ENCODE data around the gene PALM. TPM values are rescaled to one million over a fixed set of nuclear protein-coding genes. Genes with fewer than 3 reads are reported as not detected.
A peak's percentile ranks its signal among the peaks of the same experiment; 100 is the strongest.

Gene PALM
- total RNA-seq, 1 experiment from 2014 or later, result 43.7 TPM

GRCh38 chr19:737591-738093 lies 28.9 kb downstream of the PALM start:
- no TSS peak for BruUV-seq (replicated peaks)
- Histone ChIP-seq H2AFZ (ENCODE audit: low read depth, low read length, poor library complexity, severe bottlenecking) (no peak overlapping the region), H4K20me1 (ENCODE audit: insufficient read depth) (no peaks in the 10 kb centered on the region), H3K4me3 (replicated peaks in 1 of 2; ENCODE audit: low read depth in 1 of 2, low read length in 2 of 2) (no peak overlapping the region), H3K9ac (ENCODE audit: low read length) (no peak overlapping the region), H3K4me1 (ENCODE audit: control insufficient read depth in 1 of 2, insufficient read depth in 2 of 2, low read length in 2 of 2) (no peaks in the 10 kb centered on the region), H3K36me3 (ENCODE audit: control insufficient read depth in 1 of 2, insufficient read depth in 2 of 2, low read length in 2 of 2) (no peaks in the 10 kb centered on the region), H3K4me2 (ENCODE audit: low read length) (no peak overlapping the region), H3K27ac (ENCODE audit: low read depth, low read length) (no peak overlapping the region), H3K27me3 (ENCODE audit: insufficient read depth, low read length) (no peaks in the 10 kb centered on the region), H3K9me2 (ENCODE audit: insufficient read depth) (no peaks in the 10 kb centered on the region), H3K9me3 (ENCODE audit: control insufficient read depth in 1 of 2, insufficient read depth in 1 of 2, low read depth in 1 of 2, low read length in 2 of 2) (no peaks in the 10 kb centered on the region), H3K79me2 (ENCODE audit: insufficient read depth, low read length) (no peaks in the 10 kb centered on the region)
- ChIA-PET CTCF (interaction anchor here (1.0 to 1.1 kb wide), 2 partner anchors 14 to 74 kb away, joined by 4 to 10 read pairs; partner anchors contain the start of gene RNF126), RAD21 (ENCODE audit: low non-redundant PET in 1 of 2, low total read pairs in 2 of 2, uncharacterized antibody in 2 of 2, unreplicated experiment in 2 of 2) (interaction anchor here in 1 of 2 experiments (0.6 kb wide), 1 partner anchor 126 kb away, joined by 3 read pairs; no protein-coding TSS in a partner anchor), POLR2A (no interaction called here)
- ATAC-seq (peak; percentile 87), DNase-seq (ENCODE audit: low read depth, low spot score) (no peak)
- no peak for TF ChIP-seq POLR2AphosphoS5 (IDR thresholded peaks at IDR 0.05; ENCODE audit: low read depth, low read length)
- TF ChIP-seq ELF1 (IDR thresholded peaks at IDR 0.05; ENCODE audit: borderline replicate concordance, low read depth), result no peak
- TF ChIP-seq EZH2 (IDR thresholded peaks at IDR 0.05), result no peak
- no peak for TF ChIP-seq EGR1 (IDR thresholded peaks at IDR 0.05; ENCODE audit: low read depth)
- TF ChIP-seq, protein P1, sequence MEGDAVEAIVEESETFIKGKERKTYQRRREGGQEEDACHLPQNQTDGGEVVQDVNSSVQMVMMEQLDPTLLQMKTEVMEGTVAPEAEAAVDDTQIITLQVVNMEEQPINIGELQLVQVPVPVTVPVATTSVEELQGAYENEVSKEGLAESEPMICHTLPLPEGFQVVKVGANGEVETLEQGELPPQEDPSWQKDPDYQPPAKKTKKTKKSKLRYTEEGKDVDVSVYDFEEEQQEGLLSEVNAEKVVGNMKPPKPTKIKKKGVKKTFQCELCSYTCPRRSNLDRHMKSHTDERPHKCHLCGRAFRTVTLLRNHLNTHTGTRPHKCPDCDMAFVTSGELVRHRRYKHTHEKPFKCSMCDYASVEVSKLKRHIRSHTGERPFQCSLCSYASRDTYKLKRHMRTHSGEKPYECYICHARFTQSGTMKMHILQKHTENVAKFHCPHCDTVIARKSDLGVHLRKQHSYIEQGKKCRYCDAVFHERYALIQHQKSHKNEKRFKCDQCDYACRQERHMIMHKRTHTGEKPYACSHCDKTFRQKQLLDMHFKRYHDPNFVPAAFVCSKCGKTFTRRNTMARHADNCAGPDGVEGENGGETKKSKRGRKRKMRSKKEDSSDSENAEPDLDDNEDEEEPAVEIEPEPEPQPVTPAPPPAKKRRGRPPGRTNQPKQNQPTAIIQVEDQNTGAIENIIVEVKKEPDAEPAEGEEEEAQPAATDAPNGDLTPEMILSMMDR (IDR thresholded peaks at IDR 0.05 in 2 of 3, conservative IDR thresholded peaks at IDR 0.05 in 1 of 3; ENCODE audit: borderline replicate concordance in 1 of 3, insufficient read depth in 1 of 3, low read depth in 2 of 3, low read length in 2 of 3), result peak; percentile 51 to 79 (median 66); a peak in 5 of 6 replicates
- no peak for TF ChIP-seq CEBPB (IDR thresholded peaks at IDR 0.05; ENCODE audit: low read depth)
- TF ChIP-seq RAD21 (IDR thresholded peaks at IDR 0.05; ENCODE audit: low read depth), result peak; percentile 41; the same call in 1 of the 2 replicates
- no peak for TF ChIP-seq TCF7L2 (IDR thresholded peaks at IDR 0.05; ENCODE audit: borderline replicate concordance, extremely low read depth, insufficient read depth, insufficient read length)
- intact Hi-C loops (cut with micrococcal nuclease), result no loop called here
